ENCODE measurements around the gene THRSP.

Gene THRSP

DNA sequence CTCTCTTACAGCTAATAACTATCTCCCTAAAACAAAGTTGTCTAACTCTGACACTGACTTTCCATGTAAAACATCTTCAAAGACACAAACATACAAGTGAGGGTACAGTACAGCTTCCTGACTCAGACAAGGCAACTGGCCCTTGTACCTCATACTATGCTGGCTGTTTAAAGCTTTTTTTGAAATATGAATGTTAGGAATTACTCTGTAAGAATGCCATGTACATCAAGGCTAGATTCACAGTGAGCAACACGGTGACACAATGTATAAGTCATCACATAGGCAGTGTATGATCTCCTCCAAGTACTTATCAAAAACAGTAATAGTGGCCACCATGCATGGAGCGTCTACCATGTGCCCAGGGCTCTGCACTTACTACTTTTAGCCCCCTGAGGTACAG lies 47.2 kb downstream of the THRSP start:
- TF ChIP-seq, protein P1, sequence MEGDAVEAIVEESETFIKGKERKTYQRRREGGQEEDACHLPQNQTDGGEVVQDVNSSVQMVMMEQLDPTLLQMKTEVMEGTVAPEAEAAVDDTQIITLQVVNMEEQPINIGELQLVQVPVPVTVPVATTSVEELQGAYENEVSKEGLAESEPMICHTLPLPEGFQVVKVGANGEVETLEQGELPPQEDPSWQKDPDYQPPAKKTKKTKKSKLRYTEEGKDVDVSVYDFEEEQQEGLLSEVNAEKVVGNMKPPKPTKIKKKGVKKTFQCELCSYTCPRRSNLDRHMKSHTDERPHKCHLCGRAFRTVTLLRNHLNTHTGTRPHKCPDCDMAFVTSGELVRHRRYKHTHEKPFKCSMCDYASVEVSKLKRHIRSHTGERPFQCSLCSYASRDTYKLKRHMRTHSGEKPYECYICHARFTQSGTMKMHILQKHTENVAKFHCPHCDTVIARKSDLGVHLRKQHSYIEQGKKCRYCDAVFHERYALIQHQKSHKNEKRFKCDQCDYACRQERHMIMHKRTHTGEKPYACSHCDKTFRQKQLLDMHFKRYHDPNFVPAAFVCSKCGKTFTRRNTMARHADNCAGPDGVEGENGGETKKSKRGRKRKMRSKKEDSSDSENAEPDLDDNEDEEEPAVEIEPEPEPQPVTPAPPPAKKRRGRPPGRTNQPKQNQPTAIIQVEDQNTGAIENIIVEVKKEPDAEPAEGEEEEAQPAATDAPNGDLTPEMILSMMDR (IDR thresholded peaks at IDR 0.05; ENCODE audit: low read length, missing control alignments), result no peak
- H3K4me3 ChIP-seq (replicated peaks; ENCODE audit: low read depth, low read length), result no peak overlapping the region
- DNase-seq (ENCODE audit: low read depth), result no peak

DNA sequence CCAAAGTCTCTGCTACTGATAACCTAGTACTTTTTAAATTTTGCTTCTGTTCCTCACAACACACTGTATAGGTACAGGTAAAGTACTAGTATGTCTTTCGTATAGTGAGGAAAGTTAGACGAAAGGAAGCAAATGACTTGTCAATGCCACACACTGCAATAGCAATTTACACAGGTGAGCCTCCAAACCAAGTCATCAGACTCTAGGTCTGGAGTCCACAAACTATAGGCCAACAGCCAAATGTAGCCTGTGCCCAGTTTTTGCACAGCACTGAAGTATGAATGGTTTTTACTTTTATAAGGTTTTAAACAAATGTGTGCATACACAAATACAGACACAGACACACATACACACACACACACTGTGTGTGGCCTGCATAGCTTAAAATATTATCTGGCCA lies 47.6 kb downstream of the THRSP start:
- TF ChIP-seq, protein P1 (IDR thresholded peaks at IDR 0.05; ENCODE audit: low read length, missing control alignments), result no peak
- no peak overlapping the region for H3K4me3 ChIP-seq (replicated peaks; ENCODE audit: low read depth, low read length)
- DNase-seq (ENCODE audit: low read depth), result no peak

DNA sequence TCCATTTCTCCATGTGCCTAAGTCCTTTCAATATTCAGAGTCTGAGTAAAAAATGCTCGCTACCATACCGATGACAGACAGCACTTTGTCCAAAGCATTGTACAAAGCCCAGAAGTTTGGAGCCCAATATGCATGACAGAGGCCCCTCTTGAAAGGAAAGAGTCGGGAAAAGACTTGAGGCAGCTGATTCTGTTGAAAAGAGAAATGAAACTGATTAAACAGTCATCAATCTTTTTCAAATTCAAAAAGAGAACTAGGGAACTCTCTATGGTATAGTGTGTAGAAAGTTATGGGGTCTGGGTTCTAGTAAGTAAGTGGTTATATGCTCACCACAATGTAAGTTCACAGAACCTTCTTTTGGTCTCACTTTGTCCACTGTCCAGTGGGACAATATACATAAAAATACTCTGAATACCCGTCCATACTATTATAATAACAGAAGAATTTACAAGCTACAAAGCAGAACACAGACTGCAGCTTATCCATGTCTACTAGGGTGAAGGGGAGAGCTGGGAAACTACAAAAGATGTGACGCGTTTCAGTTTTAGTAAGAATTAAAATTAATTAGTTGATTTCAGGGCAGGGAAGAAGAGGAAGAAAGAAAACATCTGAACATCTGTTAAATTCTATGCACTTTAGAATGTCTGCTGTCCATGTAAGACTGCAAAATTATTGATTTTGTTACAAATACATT lies 49.1 kb downstream of the THRSP start:
- no peak for DNase-seq (ENCODE audit: low read depth)
- TF ChIP-seq, protein P1 (IDR thresholded peaks at IDR 0.05; ENCODE audit: low read length, missing control alignments), result no peak
- H3K4me3 ChIP-seq (replicated peaks; ENCODE audit: low read depth, low read length), result no peak overlapping the region

All from fibroblast of pulmonary artery (primary cell).